Measurements from ENCODE around the gene HECTD4.
"Not testable (repeated sequence)": the region's sequence is repeated elsewhere in the genome, so short reads cannot be mapped to it uniquely, and the experiment has no call there.

The HECTD4 gene

GRCh38 chr12:112244902-112245301 lies 137.3 kb downstream of the HECTD4 start:
- DNase-seq, result not testable (repeated sequence)

GRCh38 chr12:112243255-112244110 lies 138.7 kb downstream of the HECTD4 start:
- DNase-seq, result no peak

- no peak for DNase-seq
Measured at GRCh38 chr12:112241176-112241575, 141.1 kb downstream of the HECTD4 start.

- no peak for DNase-seq
Measured at GRCh38 chr12:112239881-112240280, 142.3 kb downstream of the HECTD4 start.

- DNase-seq, result peak; percentile 18
Measured at GRCh38 chr12:112239020-112239419, 143.2 kb downstream of the HECTD4 start.

- DNase-seq, result peak; percentile 66
Measured at GRCh38 chr12:112238441-112238840, 143.8 kb downstream of the HECTD4 start.

- no peak for DNase-seq
Measured at GRCh38 chr12:112236786-112237185, 145.4 kb downstream of the HECTD4 start.

GRCh38 chr12:112236386-112236785 lies 145.8 kb downstream of the HECTD4 start:
- DNase-seq, result no peak

- DNase-seq, result no peak
Measured at GRCh38 chr12:112234303-112234702, 147.9 kb downstream of the HECTD4 start.

- DNase-seq, result no peak
Measured at GRCh38 chr12:112233242-112233641, 149.0 kb downstream of the HECTD4 start.

GRCh38 chr12:112230136-112230535 lies 152.1 kb downstream of the HECTD4 start:
- no peak for DNase-seq

- DNase-seq, result no peak
Measured at GRCh38 chr12:112226768-112227167, 155.5 kb downstream of the HECTD4 start.

- not testable (repeated sequence) for DNase-seq
Measured at GRCh38 chr12:112220628-112221027, 161.6 kb downstream of the HECTD4 start.

- DNase-seq, result no peak
Measured at GRCh38 chr12:112219195-112219594, 163.0 kb downstream of the HECTD4 start.

GRCh38 chr12:112218150-112218549 lies 164.1 kb downstream of the HECTD4 start:
- no peak for DNase-seq

GRCh38 chr12:112217647-112218046 lies 164.6 kb downstream of the HECTD4 start:
- DNase-seq, result no peak

GRCh38 chr12:112216223-112216622 lies 166.0 kb downstream of the HECTD4 start:
- peak; percentile 89 for DNase-seq

GRCh38 chr12:112214064-112214463 lies 168.2 kb downstream of the HECTD4 start:
- DNase-seq, result peak; percentile 63

- DNase-seq, result no peak
Measured at GRCh38 chr12:112208301-112208910, 173.8 kb downstream of the HECTD4 start.

GRCh38 chr12:112207397-112207924 lies 174.8 kb downstream of the HECTD4 start:
- no peak for DNase-seq

GRCh38 chr12:112206944-112207343 lies 175.3 kb downstream of the HECTD4 start:
- DNase-seq, result no peak

- no peak for DNase-seq
Measured at GRCh38 chr12:112199136-112199535, 183.1 kb downstream of the HECTD4 start.

- DNase-seq, result peak; percentile 75
Measured at GRCh38 chr12:112198120-112198733, 184.0 kb downstream of the HECTD4 start.
